ENCODE measurements around the gene RBP7. TPM values are rescaled to one million over a fixed set of nuclear protein-coding genes. Genes with fewer than 3 reads are reported as not detected.
A peak's percentile ranks its signal among the peaks of the same experiment; 100 is the strongest.

RBP7 gene
- polyA plus RNA-seq, 1 experiment: 0.50 TPM

- ChIA-PET CTCF (no interaction called here), POLR2A (no interaction called here)
- Histone ChIP-seq H3K36me3 (ENCODE audit: control insufficient read depth, insufficient read depth, low read length) (no peaks in the 10 kb centered on the region; the same call in 1 of the 2 replicates), H3K4me3 (ENCODE audit: low read depth, low read length) (no peak overlapping the region), H3K27me3 (ENCODE audit: control insufficient read depth, insufficient read depth, low read length) (no peaks in the 10 kb centered on the region)
- DNase-seq (ENCODE audit: low read depth): no peak
- no peak for TF ChIP-seq CTCF (IDR thresholded peaks at IDR 0.05; ENCODE audit: insufficient read depth, low read depth, low read length)
Measured at GRCh38 chr1:10064416-10065343, 67.7 kb downstream of the RBP7 start.

- ChIA-PET POLR2A (no interaction called here), CTCF (no interaction called here)
- H3K36me3 ChIP-seq (ENCODE audit: control insufficient read depth, insufficient read depth, low read length): no peaks in the 10 kb centered on the region; the same call in 1 of the 2 replicates
- no peaks in the 10 kb centered on the region for H3K27me3 ChIP-seq (ENCODE audit: control insufficient read depth, insufficient read depth, low read length)
- H3K4me3 ChIP-seq (ENCODE audit: low read depth, low read length): no peak overlapping the region
- DNase-seq (ENCODE audit: low read depth): no peak
- TF ChIP-seq CTCF (IDR thresholded peaks at IDR 0.05; ENCODE audit: insufficient read depth, low read depth, low read length): no peak
Measured at GRCh38 chr1:10065344-10065685, 68.3 kb downstream of the RBP7 start.

Small RNA genes within 50 kb of the gene (small RNA-seq; reads per million reads assigned to genes)
- 2.7 reads per million, percentile 32 among the genes with 10 or more reads in this experiment for gene MIR5697 (ENCODE audit: insufficient read length, low read depth, low replicate concordance)

Other genes with a start within 250 kb of the RBP7 start
- gene CLSTN1, start 173.3 kb upstream of the RBP7 start, polyA plus RNA-seq (2011; rRNA removed): 25.9 and 34.3 TPM in 2 replicates
- gene CTNNBIP1, start 87.0 kb upstream of the RBP7 start, polyA plus RNA-seq (2011; rRNA removed): 20.5 and 25.5 TPM in 2 replicates
- 9.1 and 19.4 TPM in 2 replicates for gene LZIC, start 53.8 kb upstream of the RBP7 start, polyA plus RNA-seq (2011; rRNA removed)
- 9.8 and 12.4 TPM in 2 replicates for gene NMNAT1, start 53.8 kb upstream of the RBP7 start, polyA plus RNA-seq (2011; rRNA removed)
- 18.2 and 19.4 TPM in 2 replicates for gene UBE4B, start 35.7 kb downstream of the RBP7 start, polyA plus RNA-seq (2011; rRNA removed)
- 11.8 and 15.7 TPM in 2 replicates for gene KIF1B, start 213.3 kb downstream of the RBP7 start, polyA plus RNA-seq (2011; rRNA removed)